Measurements from ENCODE around the gene CRHR1.

- TF ChIP-seq POLR2A (IDR thresholded peaks at IDR 0.05) (no peak), CTCF (IDR thresholded peaks at IDR 0.05) (no peak), POLR2AphosphoS5 (IDR thresholded peaks at IDR 0.05) (no peak), EP300 (IDR thresholded peaks at IDR 0.05) (no peak)
These were observed 59.6 kb downstream of the CRHR1 start for GRCh38 chr17:45843722-45844121.

Measured in upper lobe of left lung (tissue), 4 donors.